Effector memory CD4-positive, alpha-beta T cell (primary cell): ENCODE data around the gene MTMR11.
"Not testable (repeated sequence)": the region's sequence is repeated elsewhere in the genome, so short reads cannot be mapped to it uniquely, and the experiment has no call there.

Experiments
- DNase-seq, 3 donors: peaks; one replicate each; pipeline ENCODE4 v3.0.0-alpha.2; 2020
- H3K27ac ChIP-seq: 2 replicates; pipeline ENCODE4 v1.7.0; 2013; ENCODE audit warnings: mild to moderate bottlenecking, low read length, moderate library complexity; ENCODE audit not compliant: insufficient read depth, poor library complexity, severe bottlenecking
- H3K27me3 ChIP-seq: replicated peaks from 2 replicates; pipeline ENCODE4 v1.7.0; 2013; ENCODE audit warnings: mild to moderate bottlenecking, low read length; ENCODE audit not compliant: insufficient read depth, control insufficient read depth, poor library complexity, severe bottlenecking
- H3K36me3 ChIP-seq: 2 replicates; pipeline ENCODE4 v1.7.0; 2013; ENCODE audit warnings: mild to moderate bottlenecking, low read length, moderate library complexity; ENCODE audit not compliant: control insufficient read depth, insufficient read depth
- H3K4me1 ChIP-seq: 2 replicates; pipeline ENCODE4 v1.7.0; 2013; ENCODE audit warnings: low read length, mild to moderate bottlenecking; ENCODE audit not compliant: control insufficient read depth, insufficient read depth, poor library complexity, severe bottlenecking
- H3K4me3 ChIP-seq: 2 replicates; pipeline ENCODE4 v1.7.0; 2013; ENCODE audit warnings: low read length, low read depth, mild to moderate bottlenecking; ENCODE audit not compliant: insufficient read depth, poor library complexity, severe bottlenecking
- H3K9me3 ChIP-seq: 2 replicates; pipeline ENCODE4 v1.7.0; 2013; ENCODE audit warnings: mild to moderate bottlenecking, low read length, moderate library complexity; ENCODE audit not compliant: control insufficient read depth

MTMR11 gene

DNA sequence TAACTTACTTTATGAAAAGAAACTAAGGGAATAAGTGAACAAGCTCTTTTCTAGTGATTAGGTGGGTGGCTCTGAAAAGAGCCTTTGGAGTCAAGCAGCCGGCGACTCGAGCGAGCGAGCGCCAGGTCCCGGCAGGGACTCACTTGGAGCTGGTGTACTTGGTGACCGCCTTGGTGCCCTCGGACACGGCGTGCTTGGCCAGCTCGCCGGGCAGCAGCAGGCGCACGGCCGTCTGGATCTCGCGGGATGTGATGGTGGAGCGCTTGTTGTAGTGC lies 50.6 kb downstream of the MTMR11 start:
- not testable (repeated sequence) for H3K27me3 ChIP-seq, H3K4me1 ChIP-seq, DNase-seq, H3K36me3 ChIP-seq, H3K9me3 ChIP-seq
- Histone ChIP-seq H3K4me3 (peak overlapping the region; percentile 66), H3K27ac (peak overlapping the region; percentile 81)

DNA sequence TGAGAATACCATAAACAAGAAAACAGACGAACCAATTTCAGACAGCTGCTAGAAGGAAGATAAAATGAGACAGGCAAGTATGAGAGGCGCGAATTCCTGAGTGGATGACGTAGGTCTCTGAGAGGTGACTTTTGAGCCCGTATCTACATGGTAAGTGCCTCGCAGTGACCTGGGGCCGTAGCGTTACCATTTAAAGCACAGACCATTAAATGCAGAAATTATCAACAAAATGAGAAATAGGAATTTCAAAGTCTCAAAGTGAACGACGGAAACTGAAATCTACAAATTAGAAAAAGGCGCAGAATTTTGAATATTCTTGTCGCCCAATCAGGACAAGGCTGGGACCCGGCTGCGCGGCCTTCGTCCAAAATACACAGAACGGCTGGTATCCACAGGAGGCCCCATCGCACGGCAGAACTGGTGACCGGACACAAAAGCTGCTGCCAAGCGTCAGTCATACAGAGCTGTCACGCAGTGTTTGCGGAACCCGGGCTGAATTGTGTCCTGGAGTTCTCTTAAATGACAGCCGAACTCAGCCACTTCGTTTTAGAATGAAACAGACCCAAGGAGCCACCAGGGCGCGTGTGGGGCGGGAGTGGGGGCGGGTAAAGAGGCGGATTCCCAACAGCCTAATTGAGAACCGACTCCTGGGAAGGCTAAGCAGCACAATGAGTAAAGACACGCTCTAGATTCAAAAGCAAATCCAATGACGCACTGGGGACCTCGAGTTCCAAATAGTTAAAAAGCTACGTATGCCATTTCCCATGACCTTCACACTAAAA lies 51.1 kb downstream of the MTMR11 start:
- Histone ChIP-seq H3K9me3 (no peaks in the 10 kb centered on the region), H3K4me3 (peak overlapping the region; percentile 66), H3K27ac (peak overlapping the region; percentile 81), H3K27me3 (no peaks in the 10 kb centered on the region), H3K4me1 (peaks cover 5% of the 10 kb centered on the region), H3K36me3 (no peaks in the 10 kb centered on the region)
- peak; percentile 30 to 51 (median 51) for DNase-seq

DNA sequence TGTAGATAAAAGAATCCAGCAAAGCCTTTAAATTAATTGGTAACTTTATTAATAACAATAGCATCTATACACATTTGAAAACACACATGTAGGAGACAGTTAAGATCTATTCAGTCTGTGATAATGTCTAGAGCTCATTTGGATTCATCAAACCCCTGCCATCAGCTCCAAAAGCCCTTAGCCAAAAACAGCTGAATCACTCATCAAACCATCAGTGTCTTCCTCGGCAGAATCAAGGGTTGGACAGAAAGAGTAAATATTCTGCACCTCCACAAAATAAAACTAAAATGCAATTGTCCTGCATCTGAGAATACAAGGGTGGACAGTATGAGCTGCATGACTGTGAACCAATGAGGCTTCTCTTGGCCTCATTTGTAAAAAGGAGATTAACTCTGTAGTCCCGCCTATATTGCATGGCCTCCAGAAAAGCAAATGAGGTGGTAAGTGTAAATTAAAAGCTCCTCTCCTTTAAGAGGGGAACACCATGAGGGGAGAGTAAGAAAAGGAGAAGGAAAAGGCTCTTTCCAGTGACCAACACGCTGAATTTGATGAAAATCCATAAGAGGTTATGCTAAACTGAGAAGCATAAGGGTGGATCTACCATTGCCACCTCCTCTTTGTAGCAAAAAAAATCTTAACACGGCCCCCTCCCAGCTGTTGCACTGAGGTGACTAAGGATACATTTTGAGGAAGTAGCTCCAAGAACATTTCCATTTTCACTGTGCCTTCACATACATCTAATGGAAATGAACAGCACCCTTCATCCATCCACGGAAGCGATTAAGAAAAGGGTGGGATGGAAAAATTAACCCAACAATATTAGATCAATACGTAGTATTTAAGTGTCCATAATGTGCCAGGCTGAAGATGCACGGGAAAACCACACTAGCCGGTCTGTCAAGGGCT lies 52.0 kb downstream of the MTMR11 start:
- Histone ChIP-seq H3K9me3 (no peaks in the 10 kb centered on the region), H3K4me3 (peak overlapping the region; percentile 66)
- DNase-seq, result no peak

DNA sequence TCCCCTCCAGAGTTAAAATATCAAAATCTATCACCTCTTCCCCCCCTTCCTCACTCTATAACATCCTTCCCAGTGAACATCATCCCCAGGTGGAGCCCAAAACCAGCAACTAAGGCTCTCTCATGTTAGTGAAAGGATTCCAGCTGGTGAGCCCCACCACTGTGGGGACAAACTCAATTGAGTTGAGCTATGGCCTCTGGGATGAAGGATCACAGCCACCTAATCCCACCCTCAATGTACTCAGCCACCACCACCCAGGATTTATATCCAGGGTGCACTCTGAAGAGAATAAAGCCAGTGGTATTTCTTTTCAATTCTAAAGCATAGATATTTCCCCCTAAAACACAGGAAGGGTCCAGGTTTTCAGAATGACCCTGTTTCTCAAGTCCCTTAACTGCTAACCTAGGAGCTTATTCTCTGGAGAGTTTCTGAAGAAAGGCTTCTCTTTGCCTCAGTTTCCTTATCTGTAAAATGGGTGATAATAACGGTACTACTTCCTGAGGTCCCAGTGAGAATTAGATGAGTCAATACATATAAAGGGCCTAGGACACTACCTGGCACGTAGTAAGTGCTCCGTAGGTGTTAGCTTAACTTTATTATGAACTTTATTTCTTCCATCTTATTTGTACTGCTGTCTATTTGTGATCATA lies 53.0 kb downstream of the MTMR11 start:
- Histone ChIP-seq H3K9me3 (no peaks in the 10 kb centered on the region), H3K36me3 (no peaks in the 10 kb centered on the region), H3K4me1 (peaks cover 13% of the 10 kb centered on the region), H3K27ac (no peak overlapping the region), H3K27me3 (no peaks in the 10 kb centered on the region), H3K4me3 (no peak overlapping the region)
- DNase-seq, result no peak

More for the DNA sequence above, 52.0 kb downstream of the MTMR11 start:
- Histone ChIP-seq H3K36me3 (no peaks in the 10 kb centered on the region), H3K4me1 (peaks cover 6% of the 10 kb centered on the region), H3K27ac (peak overlapping the region; percentile 81), H3K27me3 (no peaks in the 10 kb centered on the region)

DNA sequence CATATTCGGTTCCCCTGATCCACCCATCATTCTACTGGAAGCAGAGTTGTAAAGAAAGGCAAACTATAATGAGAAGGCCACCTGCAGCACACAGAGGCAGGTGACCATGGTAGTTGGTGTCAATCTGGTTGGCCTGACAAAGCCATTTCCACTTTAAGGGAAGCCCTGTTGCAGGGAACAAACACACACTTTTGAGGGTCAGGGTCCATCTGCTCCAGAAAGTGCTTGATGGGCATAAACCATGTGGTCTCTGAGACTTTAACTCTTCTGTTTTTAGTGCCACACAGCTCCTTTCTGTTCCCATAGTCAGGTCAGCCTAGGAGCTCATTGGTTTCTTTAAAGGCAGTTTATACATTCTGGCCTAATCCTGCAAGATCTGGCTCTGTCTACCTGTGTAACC lies 54.8 kb downstream of the MTMR11 start:
- H3K36me3 ChIP-seq, result no peaks in the 10 kb centered on the region
- no peak for DNase-seq
- H3K27ac ChIP-seq, result no peak overlapping the region
- peaks cover 13% of the 10 kb centered on the region for H3K4me1 ChIP-seq
- no peaks in the 10 kb centered on the region for H3K27me3 ChIP-seq
- H3K4me3 ChIP-seq, result no peak overlapping the region
- H3K9me3 ChIP-seq, result no peaks in the 10 kb centered on the region

DNA sequence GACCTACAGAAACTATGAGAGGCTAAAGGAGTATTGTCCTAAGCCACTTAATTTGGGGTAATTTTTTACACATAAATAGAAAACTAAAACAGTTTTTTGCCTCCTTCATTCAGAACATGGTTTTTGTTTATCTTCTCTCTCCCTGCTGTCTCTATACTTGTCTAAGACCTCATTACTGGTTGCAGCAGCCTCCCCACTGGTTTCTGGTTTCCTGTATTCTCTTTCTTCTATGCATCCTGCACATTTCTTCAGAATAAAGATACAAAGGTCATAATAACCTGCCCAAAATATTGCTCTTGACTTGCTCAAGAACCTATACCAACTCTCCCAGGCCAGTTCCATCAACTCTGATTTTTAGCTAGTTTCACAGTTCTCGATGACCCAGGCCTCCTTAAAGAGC lies 57.1 kb downstream of the MTMR11 start:
- DNase-seq, result no peak
- Histone ChIP-seq H3K4me3 (no peak overlapping the region), H3K36me3 (no peaks in the 10 kb centered on the region), H3K4me1 (peaks cover 12% of the 10 kb centered on the region), H3K27me3 (no peaks in the 10 kb centered on the region), H3K27ac (no peak overlapping the region), H3K9me3 (no peaks in the 10 kb centered on the region)
